Neural cell (in vitro differentiated cells): Measurements from ENCODE around the gene NR2C2. TPM values are rescaled to one million over a fixed set of nuclear protein-coding genes. Genes with fewer than 3 reads are reported as not detected.
"Not testable (repeated sequence)": the region's sequence is repeated elsewhere in the genome, so short reads cannot be mapped to it uniquely, and the experiment has no call there.

Source experiments
- H2AFZ ChIP-seq: fragments of 200-600, 300-800 bp; sonication (generic), shearing (Covaris generic); 2 replicates; pipeline ENCODE4 v1.6.0; 2014; ENCODE audit warnings: low read depth, mild to moderate bottlenecking, antibody characterized with exemption, low read length, moderate library complexity
- H3F3A ChIP-seq: fragments of 200-600 bp; shearing (Covaris generic); 2 replicates; pipeline ENCODE4 v1.6.1; 2016; ENCODE audit warnings: mild to moderate bottlenecking, moderate library complexity, mixed read lengths, antibody characterized with exemption, low read length; ENCODE audit not compliant: insufficient read depth, poor library complexity, severe bottlenecking
- H3K27ac ChIP-seq: fragments of 200-600, 300-800 bp; sonication (generic), shearing (Covaris generic); 2 replicates; pipeline ENCODE4 v1.5.1; 2014; ENCODE audit warnings: mild to moderate bottlenecking, low read length, moderate library complexity
- H3K27me3 ChIP-seq: fragments of 300-800, 200-600 bp; sonication (generic), shearing (Covaris generic); 2 replicates; pipeline ENCODE4 v1.6.0; 2014; ENCODE audit warnings: mild to moderate bottlenecking, low read depth, low read length, moderate library complexity; ENCODE audit not compliant: insufficient read depth
- H3K36me3 ChIP-seq: fragments of 300-800, 200-600 bp; sonication (generic), shearing (Covaris generic); 2 replicates; pipeline ENCODE4 v1.5.1; 2014; ENCODE audit warnings: mild to moderate bottlenecking, antibody characterized with exemption, low read length, moderate library complexity; ENCODE audit not compliant: insufficient read depth
- H3K4me2 ChIP-seq: fragments of 300-800, 200-600 bp; sonication (generic), shearing (Covaris generic); 2 replicates; pipeline ENCODE4 v1.6.0; 2014; ENCODE audit warnings: mild to moderate bottlenecking, low read length
- H3K4me3 ChIP-seq: fragments of 300-800, 200-600 bp; sonication (generic), shearing (Covaris generic); 2 replicates; pipeline ENCODE4 v1.5.1; 2014; ENCODE audit warnings: mild to moderate bottlenecking, low read length, moderate library complexity
- H3K79me2 ChIP-seq: fragments of 200-600 bp; shearing (Covaris generic); replicated peaks from 2 replicates; pipeline ENCODE4 v1.6.0; 2014; ENCODE audit warnings: mild to moderate bottlenecking, low read length, moderate library complexity; ENCODE audit not compliant: insufficient read depth
- H3K9ac ChIP-seq: fragments of 300-800, 200-600 bp; sonication (generic), shearing (Covaris generic); 2 replicates; pipeline ENCODE4 v1.6.1; 2016; ENCODE audit warnings: mild to moderate bottlenecking, low read length, mixed read lengths
- H3K9me2 ChIP-seq: fragments of 200-600 bp; shearing (Covaris generic); 2 replicates; pipeline ENCODE4 v1.6.1; 2016; ENCODE audit warnings: mild to moderate bottlenecking, low read length, mixed read lengths; ENCODE audit not compliant: insufficient read depth
- H3K9me3 ChIP-seq: fragments of 200-600, 300-800 bp; sonication (generic), shearing (Covaris generic); 2 replicates; pipeline ENCODE4 v1.6.1; 2016; ENCODE audit warnings: mild to moderate bottlenecking, mixed run types, low read length, moderate library complexity, mixed read lengths
- H4K20me1 ChIP-seq: fragments of 200-600 bp; shearing (Covaris generic); 2 replicates; pipeline ENCODE4 v1.6.1; 2016; ENCODE audit warnings: mild to moderate bottlenecking, mixed run types; ENCODE audit not compliant: insufficient read depth
- CTCF ChIP-seq: fragments of 450-650 bp; IDR thresholded peaks from 2 replicates; pipeline ENCODE4 v1.5.1; 2014; ENCODE audit warnings: antibody characterized with exemption, mild to moderate bottlenecking, moderate library complexity; ENCODE audit not compliant: poor library complexity, severe bottlenecking
- EP300 ChIP-seq: fragments of 450-650 bp; conservative IDR thresholded peaks from 2 replicates; pipeline ENCODE4 v1.6.1; 2014; ENCODE audit warnings: antibody characterized with exemption, mild to moderate bottlenecking, moderate library complexity; ENCODE audit not compliant: poor library complexity, severe bottlenecking
- EZH2 ChIP-seq: fragments of 200-600, 300-800 bp; shearing (Covaris generic), sonication (generic); IDR thresholded peaks from 2 replicates; pipeline ENCODE4 v1.6.1; 2014; ENCODE audit warnings: antibody characterized with exemption, low read length, borderline replicate concordance, mild to moderate bottlenecking; ENCODE audit not compliant: insufficient read depth, poor library complexity, severe bottlenecking
- MXI1 ChIP-seq: fragments of 450-650 bp; conservative IDR thresholded peaks from 2 replicates; pipeline ENCODE4 v1.6.1; 2014; ENCODE audit warnings: antibody characterized with exemption, mild to moderate bottlenecking; ENCODE audit not compliant: poor library complexity, severe bottlenecking
- POLR2AphosphoS5 ChIP-seq: IDR thresholded peaks from 2 replicates; pipeline ENCODE4 v1.6.1; 2012
- RAD21 ChIP-seq: fragments of 450-650 bp; conservative IDR thresholded peaks from 2 replicates; pipeline ENCODE4 v1.6.1; 2014; ENCODE audit warnings: antibody characterized with exemption, mild to moderate bottlenecking, moderate library complexity
- REST ChIP-seq: IDR thresholded peaks from 2 replicates; pipeline ENCODE4 v1.6.1; 2012; ENCODE audit warnings: borderline replicate concordance
- SMC3 ChIP-seq: fragments of 450-650 bp; conservative IDR thresholded peaks from 2 replicates; pipeline ENCODE4 v1.6.1; 2014; ENCODE audit warnings: antibody characterized with exemption, mild to moderate bottlenecking, moderate library complexity; ENCODE audit not compliant: poor library complexity
- TAF1 ChIP-seq: IDR thresholded peaks from 2 replicates; pipeline ENCODE4 v1.6.1; 2012; ENCODE audit warnings: low read depth
- polyA plus RNA-seq: library from polyadenylated mRNA; depleted of rRNA; stranded (reverse); fragments of >200 nt; gene quantifications from 2 replicates; pipeline ENCODE4 v1.2.3, GENCODE V29; 2014

The NR2C2 gene
- polyA plus RNA-seq, 1 donor from 2014 or later = 37.5 TPM

DNA sequence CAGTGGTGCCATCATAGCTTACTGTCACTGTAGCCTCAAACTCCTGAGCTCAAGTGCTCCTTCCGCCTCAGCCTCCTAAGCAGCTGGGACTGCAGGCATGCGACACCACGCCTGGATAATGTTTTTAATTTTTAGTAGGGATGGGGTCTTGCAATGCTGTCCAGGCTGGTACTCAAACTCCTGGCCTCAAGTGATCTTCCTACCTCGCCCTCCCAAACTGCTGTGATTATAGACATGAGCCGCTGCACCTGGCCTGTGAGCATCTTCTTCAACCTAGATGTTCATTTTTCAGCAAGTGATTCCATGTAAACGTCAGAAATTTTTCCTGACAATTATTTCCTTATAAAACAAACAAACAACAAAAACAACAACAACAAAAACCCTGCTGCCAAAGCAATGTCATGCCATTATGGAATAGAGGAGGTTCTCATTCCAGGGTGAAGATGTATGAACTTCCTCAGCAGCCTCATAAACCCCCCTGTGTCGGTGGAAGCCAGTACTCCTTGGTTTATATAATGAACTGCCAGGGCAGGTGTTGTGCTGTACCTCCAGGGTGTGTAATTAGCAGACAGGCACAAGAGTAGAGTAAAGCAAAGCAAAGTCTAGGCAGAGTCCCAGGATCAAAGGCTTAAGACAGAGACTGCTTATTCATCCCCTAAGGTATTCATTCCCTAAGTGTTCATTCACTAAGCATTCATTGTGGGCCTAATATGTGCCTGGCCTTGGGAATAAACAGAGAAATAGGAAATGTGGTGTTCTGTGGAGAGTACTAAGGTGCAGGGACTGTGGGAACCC is 44.6 kb downstream of the NR2C2 start:
- Histone ChIP-seq H3K36me3 (no peaks in the 10 kb centered on the region), H3K9me3 (no peaks in the 10 kb centered on the region), H3K9me2 (no peaks in the 10 kb centered on the region), H2AFZ (no peak overlapping the region), H3K4me2 (no peak overlapping the region), H3K27me3 (no peaks in the 10 kb centered on the region), H3K9ac (no peak overlapping the region), H3K4me3 (no peak overlapping the region), H4K20me1 (no peaks in the 10 kb centered on the region), H3F3A (no peaks in the 10 kb centered on the region), H3K79me2 (peaks cover 19% of the 10 kb centered on the region), H3K27ac (no peak overlapping the region)
- TF ChIP-seq POLR2AphosphoS5 (no peak), TAF1 (no peak), SMC3 (no peak), MXI1 (no peak), EZH2 (no peak), EP300 (no peak), RAD21 (no peak), CTCF (no peak), REST (no peak)

DNA sequence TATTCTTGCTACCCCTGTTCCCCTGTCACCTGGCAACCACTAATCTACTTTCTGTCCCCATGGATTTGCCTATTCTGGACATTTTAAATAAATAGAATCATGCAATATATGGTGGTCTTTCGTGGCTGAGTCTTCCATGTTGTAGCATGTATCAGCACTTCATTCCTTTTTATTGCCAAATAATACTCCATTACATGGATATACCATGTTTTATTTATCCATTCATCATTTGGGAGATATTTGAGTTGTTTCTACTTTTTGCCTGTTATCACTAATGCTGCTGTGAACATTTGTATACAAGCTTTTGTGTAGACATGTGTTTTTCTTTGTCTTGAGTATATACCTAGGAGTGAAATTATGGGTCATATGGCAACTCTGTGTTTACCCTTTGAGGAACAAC is 50.6 kb downstream of the NR2C2 start:
- Histone ChIP-seq H3K9me3 (peaks cover 3% of the 10 kb centered on the region), H3F3A (no peaks in the 10 kb centered on the region), H3K4me3 (no peak overlapping the region), H2AFZ (no peak overlapping the region), H3K4me2 (no peak overlapping the region), H3K27ac (no peak overlapping the region), H3K36me3 (no peaks in the 10 kb centered on the region), H4K20me1 (no peaks in the 10 kb centered on the region), H3K79me2 (peaks cover 25% of the 10 kb centered on the region), H3K27me3 (no peaks in the 10 kb centered on the region), H3K9me2 (no peaks in the 10 kb centered on the region), H3K9ac (no peak overlapping the region)
- no peak for TF ChIP-seq RAD21
- no peak for TF ChIP-seq CTCF
- no peak for TF ChIP-seq POLR2AphosphoS5
- no peak for TF ChIP-seq EP300
- no peak for TF ChIP-seq MXI1
- TF ChIP-seq TAF1 = no peak
- no peak for TF ChIP-seq REST
- TF ChIP-seq SMC3 = no peak
- TF ChIP-seq EZH2 = no peak

- H4K20me1 ChIP-seq, H2AFZ ChIP-seq, H3K27me3 ChIP-seq, H3K4me3 ChIP-seq, H3K4me2 ChIP-seq, H3K9me2 ChIP-seq, H3K27ac ChIP-seq, H3K9ac ChIP-seq, H3K36me3 ChIP-seq, H3F3A ChIP-seq, H3K9me3 ChIP-seq: not testable (repeated sequence)
- H3K79me2 ChIP-seq = peaks cover 19% of the 10 kb centered on the region
Observed at GRCh38 chr3:14999182-14999581, 51.8 kb downstream of the NR2C2 start.
